Subcutaneous adipose tissue (tissue), 4 donors: ENCODE measurements around the gene EFHC2. TPM values are rescaled to one million over a fixed set of nuclear protein-coding genes. Genes with fewer than 3 reads are reported as not detected.

Experiments used
- CTCF ChIP-seq: fragments of 450-650 bp; IDR thresholded peaks from one replicate; pipeline ENCODE4 v1.5.1; 2016; ENCODE audit warnings: low read depth, mild to moderate bottlenecking, control low read depth, antibody characterized with exemption, moderate library complexity
- total RNA-seq, 4 donors: library from RNA; depleted of rRNA; stranded (reverse); fragments of >200 nt; gene quantifications; one replicate each; pipeline ENCODE4 v1.1.0, GENCODE V29; 2016

The EFHC2 gene
- total RNA-seq, 4 donors from 2014 or later: 0.51 to 0.88 TPM; not detected in 2

GRCh38 chrX:44267861-44268260 is 75.6 kb downstream of the EFHC2 start:
- no peak for TF ChIP-seq CTCF

- TF ChIP-seq CTCF: no peak
Observed at GRCh38 chrX:44267116-44267515, 76.4 kb downstream of the EFHC2 start.

- no peak for TF ChIP-seq CTCF
Observed at GRCh38 chrX:44265559-44265958, 77.9 kb downstream of the EFHC2 start.

- TF ChIP-seq CTCF: no peak
Observed at GRCh38 chrX:44264936-44265335, 78.5 kb downstream of the EFHC2 start.

- no peak for TF ChIP-seq CTCF
Observed at GRCh38 chrX:44261286-44261685, 82.2 kb downstream of the EFHC2 start.

GRCh38 chrX:44260609-44261008 is 82.9 kb downstream of the EFHC2 start:
- no peak for TF ChIP-seq CTCF

- no peak for TF ChIP-seq CTCF
Observed at GRCh38 chrX:44253575-44253942, 89.9 kb downstream of the EFHC2 start.

- no peak for TF ChIP-seq CTCF
Observed at GRCh38 chrX:44247468-44247867, 96.0 kb downstream of the EFHC2 start.
